Stomach (tissue), 9 donors: ENCODE results near the gene C3AR1. TPM values are rescaled to one million over a fixed set of nuclear protein-coding genes. Genes with fewer than 3 reads are reported as not detected.

ENCODE experiments used
- DNase-seq, 2 donors: peaks; one replicate each; pipeline versions ENCODE4 v3.0.0 to v3.0.0-alpha.2; 2013 to 2019
- H3K27ac ChIP-seq, 5 donors: fragments of 200-600 bp in 4 of 5; sonication (generic) in 4 of 5; one replicate each; pipeline ENCODE4 v1.5.1; 2013 to 2019; ENCODE audit warnings: mild to moderate bottlenecking in 1 of 5, moderate library complexity in 1 of 5
- H3K27me3 ChIP-seq, 3 donors: fragments of 200-600 bp; sonication (generic); one replicate each; pipeline ENCODE4 v1.5.1; 2017 to 2019; ENCODE audit warnings: mixed run types in 1 of 3
- H3K36me3 ChIP-seq, 4 donors: fragments of 200-600 bp; sonication (generic); 1 replicate in 3 of 4; 2 replicates in 1 of 4; pipeline ENCODE4 v1.5.1; 2016 to 2019
- H3K4me1 ChIP-seq, 4 donors: fragments of 200-600 bp; sonication (generic); one replicate each; pipeline ENCODE4 v1.5.1; 2016 to 2019
- H3K4me3 ChIP-seq, 4 donors: fragments of 200-600 bp; sonication (generic) in 3 of 4; one replicate each; pipeline ENCODE4 v1.5.1; 2016 to 2019; ENCODE audit warnings: mild to moderate bottlenecking in 1 of 4
- H3K9me3 ChIP-seq, 4 donors: fragments of 200-600 bp; sonication (generic); one replicate each; pipeline ENCODE4 v1.5.1; 2016 to 2019
- EP300 ChIP-seq: sonication (generic); formaldehyde crosslinking; IDR thresholded peaks from one replicate; pipeline ENCODE4 v1.6.1; 2017; ENCODE audit warnings: antibody characterized with exemption
- POLR2A ChIP-seq, 4 donors: fragments of 450-650 bp; IDR thresholded peaks; one replicate each; pipeline ENCODE4 v1.6.1; 2016; ENCODE audit warnings: antibody characterized with exemption in 4 of 4, control low read depth in 2 of 4, mild to moderate bottlenecking in 1 of 4, moderate library complexity in 1 of 4
- POLR2AphosphoS5 ChIP-seq, 3 donors: sonication (generic); formaldehyde crosslinking; IDR thresholded peaks; one replicate each; pipeline ENCODE4 v1.6.1; 2016; ENCODE audit warnings: antibody characterized with exemption in 3 of 3
- WGBS, 5 donors: extraction: QIAGEN DNeasy Blood & Tissue Kit in 3 of 5; methylation state at CpG; one replicate each; pipeline versions ENCODE4 v1.1.5 to v1.1.7; 2013 to 2018; 5-methylcytosine and 5-hydroxymethylcytosine counted together
- intact Hi-C: fragments of 100-400 bp; cut with DNase I; formaldehyde crosslinking; loops from one replicate; pipeline ENCODE4 v1.15.1; 2023; ENCODE audit warnings: low total_unique reads
- polyA plus RNA-seq, 3 donors: library from polyadenylated mRNA; stranded (reverse); fragments of 200-250 nt; gene quantifications; one replicate each; pipeline ENCODE4 v1.2.3, GENCODE V29; 2013
- total RNA-seq, 5 donors: library from RNA; depleted of rRNA; stranded (reverse); fragments of >200 nt; gene quantifications; one replicate each; pipeline versions ENCODE4 v1.1.0 to v1.2.3, GENCODE V29; 2014 to 2016
- TF ChIP-seq, protein P1 (sequence below), 7 experiments: fragments of 450-650 bp in 4 of 7; fragments of 200-600 bp in 3 of 7; sonication (generic) in 3 of 7; IDR thresholded peaks; one replicate each; pipeline ENCODE4 v1.5.1; 2016 to 2019; ENCODE audit warnings: antibody characterized with exemption in 7 of 7, control low read depth in 2 of 7, mild to moderate bottlenecking in 1 of 7
- donor health status: healthy with polysubstance abuse.
- donor health status: Bipolar disorder and iron deficiency.
- donor health status: healthy.

The C3AR1 gene
- total and polyA plus RNA-seq, 8 donors: 0.89 to 8.8 (median 3.5) TPM; not detected in 1

- WGBS, 5 donors: 63 to 75% (median 68%) methylated on average over 2 of the region's 2 CpGs
- no peak for DNase-seq
- Histone ChIP-seq H3K27ac (no peak overlapping the region), H3K4me1 (peaks cover 11 to 26% (median 18%) of the 10 kb centered on the region in 4 donors), H3K27me3 (no peaks in the 10 kb centered on the region), H3K9me3 (no peaks in the 10 kb centered on the region), H3K36me3 (no peaks in the 10 kb centered on the region), H3K4me3 (no peak overlapping the region)
- TF ChIP-seq POLR2AphosphoS5 (IDR thresholded peaks at IDR 0.05) (no peak), POLR2A (IDR thresholded peaks at IDR 0.05) (no peak), EP300 (no peak)
- TF ChIP-seq, protein P1, sequence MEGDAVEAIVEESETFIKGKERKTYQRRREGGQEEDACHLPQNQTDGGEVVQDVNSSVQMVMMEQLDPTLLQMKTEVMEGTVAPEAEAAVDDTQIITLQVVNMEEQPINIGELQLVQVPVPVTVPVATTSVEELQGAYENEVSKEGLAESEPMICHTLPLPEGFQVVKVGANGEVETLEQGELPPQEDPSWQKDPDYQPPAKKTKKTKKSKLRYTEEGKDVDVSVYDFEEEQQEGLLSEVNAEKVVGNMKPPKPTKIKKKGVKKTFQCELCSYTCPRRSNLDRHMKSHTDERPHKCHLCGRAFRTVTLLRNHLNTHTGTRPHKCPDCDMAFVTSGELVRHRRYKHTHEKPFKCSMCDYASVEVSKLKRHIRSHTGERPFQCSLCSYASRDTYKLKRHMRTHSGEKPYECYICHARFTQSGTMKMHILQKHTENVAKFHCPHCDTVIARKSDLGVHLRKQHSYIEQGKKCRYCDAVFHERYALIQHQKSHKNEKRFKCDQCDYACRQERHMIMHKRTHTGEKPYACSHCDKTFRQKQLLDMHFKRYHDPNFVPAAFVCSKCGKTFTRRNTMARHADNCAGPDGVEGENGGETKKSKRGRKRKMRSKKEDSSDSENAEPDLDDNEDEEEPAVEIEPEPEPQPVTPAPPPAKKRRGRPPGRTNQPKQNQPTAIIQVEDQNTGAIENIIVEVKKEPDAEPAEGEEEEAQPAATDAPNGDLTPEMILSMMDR (IDR thresholded peaks at IDR 0.05): no peak
- intact Hi-C loops: no loop called here
Observed at GRCh38 chr12:8078916-8079315, 12.8 kb upstream of the C3AR1 start.

DNA sequence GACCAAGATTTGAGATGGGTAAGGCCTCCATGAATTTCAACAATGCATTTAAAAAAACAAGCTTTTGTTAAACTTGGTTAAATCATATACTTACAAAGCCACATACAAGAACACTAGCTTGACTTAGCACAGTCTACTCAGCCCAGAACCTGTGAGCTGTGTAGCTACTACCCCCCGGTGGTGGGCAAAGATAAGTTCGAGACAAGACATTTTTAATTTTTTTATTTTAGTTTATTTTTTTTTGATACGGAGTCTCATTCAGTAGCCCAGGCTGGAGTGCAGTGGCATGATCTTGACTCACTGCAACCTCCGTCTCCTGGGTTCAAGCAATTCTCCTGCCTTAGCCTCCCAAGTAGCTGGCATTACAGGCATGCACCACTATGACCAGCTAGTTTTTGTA lies 12.2 kb upstream of the C3AR1 start:
- intact Hi-C loops: no loop called here
- TF ChIP-seq POLR2AphosphoS5 (IDR thresholded peaks at IDR 0.05) (no peak), POLR2A (IDR thresholded peaks at IDR 0.05) (no peak), EP300 (no peak)
- TF ChIP-seq, protein P1 (IDR thresholded peaks at IDR 0.05): no peak
- no peaks in the 10 kb centered on the region for H3K9me3 ChIP-seq
- no peak overlapping the region for H3K4me3 ChIP-seq
- WGBS, 5 donors: 23 to 33% (median 30%) methylated on average over 4 of the region's 4 CpGs
- H3K4me1 ChIP-seq: peaks cover 7 to 21% (median 13%) of the 10 kb centered on the region in 4 donors
- H3K27ac ChIP-seq: no peak overlapping the region
- H3K27me3 ChIP-seq: no peaks in the 10 kb centered on the region
- H3K36me3 ChIP-seq: no peaks in the 10 kb centered on the region
- DNase-seq: peak in 1 of 2 donors; percentile 65

GRCh38 chr12:8077207-8077606 lies 11.0 kb upstream of the C3AR1 start:
- WGBS, 5 donors: 49 to 72% (median 68%) methylated on average over 4 of the region's 4 CpGs
- intact Hi-C loops: no loop called here
- peaks cover 0 to 13% (median 5%) of the 10 kb centered on the region in 4 donors for H3K4me1 ChIP-seq
- no peak for DNase-seq
- H3K36me3 ChIP-seq: no peaks in the 10 kb centered on the region
- H3K9me3 ChIP-seq: no peaks in the 10 kb centered on the region
- no peaks in the 10 kb centered on the region for H3K27me3 ChIP-seq
- TF ChIP-seq, protein P1 (IDR thresholded peaks at IDR 0.05): no peak
- TF ChIP-seq EP300 (no peak), POLR2AphosphoS5 (IDR thresholded peaks at IDR 0.05) (no peak), POLR2A (IDR thresholded peaks at IDR 0.05) (no peak)
- H3K27ac ChIP-seq: no peak overlapping the region
- no peak overlapping the region for H3K4me3 ChIP-seq

- no peak for DNase-seq
- Histone ChIP-seq H3K27ac (no peak overlapping the region), H3K9me3 (no peaks in the 10 kb centered on the region), H3K27me3 (no peaks in the 10 kb centered on the region), H3K4me3 (no peak overlapping the region), H3K36me3 (no peaks in the 10 kb centered on the region), H3K4me1 (peaks cover 0 to 12% (median 5%) of the 10 kb centered on the region in 4 donors)
- intact Hi-C loops: no loop called here
- TF ChIP-seq, protein P1 (IDR thresholded peaks at IDR 0.05): no peak
- no peak for TF ChIP-seq EP300
- no peak for TF ChIP-seq POLR2AphosphoS5 (IDR thresholded peaks at IDR 0.05)
- no peak for TF ChIP-seq POLR2A (IDR thresholded peaks at IDR 0.05)
- 65 to 78% (median 71%) methylated on average over 4 of the region's 4 CpGs for WGBS, 5 donors
Observed at GRCh38 chr12:8076366-8076765, 10.2 kb upstream of the C3AR1 start.
